ENCODE results near the gene BRD1. TPM values are rescaled to one million over a fixed set of nuclear protein-coding genes. Genes with fewer than 3 reads are reported as not detected.
"Not testable (repeated sequence)": the region's sequence is repeated elsewhere in the genome, so short reads cannot be mapped to it uniquely, and the experiment has no call there.

Gene BRD1
- total RNA-seq, 1 experiment from 2014 or later, result 31.3 TPM

DNA sequence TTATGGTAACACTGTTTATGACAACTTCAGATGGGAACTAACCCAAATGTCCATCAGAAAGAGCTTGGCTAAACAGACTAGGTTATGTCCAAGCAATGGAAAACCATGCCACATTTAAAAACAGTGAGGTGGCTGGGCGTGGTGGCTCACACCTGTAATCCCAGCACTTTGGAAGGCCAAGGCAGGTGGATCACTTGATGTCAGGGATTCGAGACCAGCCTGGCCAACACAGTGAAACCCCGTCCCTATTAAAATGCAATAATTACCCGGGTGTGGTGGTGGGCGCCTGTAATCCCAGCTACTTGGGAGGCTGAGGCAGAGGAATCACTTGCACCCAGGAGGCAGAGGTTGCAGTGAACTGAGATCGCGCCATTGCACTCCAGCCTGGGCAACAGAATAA is 65.1 kb downstream of the BRD1 start:
- H3K27me3 ChIP-seq (ENCODE audit: insufficient read depth, low read length); H3K4me2 ChIP-seq (ENCODE audit: low read length); H4K20me1 ChIP-seq (ENCODE audit: insufficient read depth); CTCF ChIA-PET; H2AFZ ChIP-seq (ENCODE audit: low read depth, low read length, poor library complexity, severe bottlenecking); H3K9me2 ChIP-seq (ENCODE audit: insufficient read depth); H3K36me3 ChIP-seq (ENCODE audit: control insufficient read depth in 1 of 2, insufficient read depth in 2 of 2, low read length in 2 of 2); H3K4me3 ChIP-seq (replicated peaks in 1 of 2; ENCODE audit: low read depth in 1 of 2, low read length in 2 of 2); DNase-seq (ENCODE audit: low read depth, low spot score); H3K4me1 ChIP-seq (ENCODE audit: control insufficient read depth in 1 of 2, insufficient read depth in 2 of 2, low read length in 2 of 2); H3K79me2 ChIP-seq (ENCODE audit: insufficient read depth, low read length); H3K27ac ChIP-seq (ENCODE audit: low read depth, low read length); H3K9ac ChIP-seq (ENCODE audit: low read length); H3K9me3 ChIP-seq (ENCODE audit: control insufficient read depth in 1 of 2, insufficient read depth in 1 of 2, low read depth in 1 of 2, low read length in 2 of 2); POLR2A ChIA-PET; ATAC-seq; BruUV-seq (replicated peaks); intact Hi-C loops (cut with micrococcal nuclease); RAD21 ChIA-PET (ENCODE audit: low non-redundant PET in 1 of 2, low total read pairs in 2 of 2, uncharacterized antibody in 2 of 2, unreplicated experiment in 2 of 2): not testable (repeated sequence)

DNA sequence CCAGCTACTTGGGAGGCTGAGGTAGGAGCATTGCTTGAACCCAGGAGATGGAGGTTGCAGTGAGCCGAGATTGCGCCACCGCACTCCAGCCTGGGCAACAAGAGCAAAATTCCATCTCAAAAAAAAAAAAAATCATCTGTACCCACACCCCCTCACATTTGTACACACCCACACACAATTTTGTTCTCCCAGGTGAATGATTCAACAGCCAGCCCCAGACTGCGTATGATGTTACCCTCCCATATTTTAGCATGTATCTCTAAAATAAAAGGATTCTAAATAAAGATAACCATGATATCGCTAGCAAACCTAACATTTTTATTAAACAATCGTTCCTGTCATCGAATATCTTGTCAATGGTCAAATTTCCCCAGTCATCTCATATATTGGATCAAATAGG is 65.8 kb downstream of the BRD1 start:
- peaks cover 0 to 6% of the 10 kb centered on the region in 2 experiments; a peak in 1 of 4 replicates for H3K4me1 ChIP-seq (ENCODE audit: control insufficient read depth in 1 of 2, insufficient read depth in 2 of 2, low read length in 2 of 2)
- no peaks in the 10 kb centered on the region for H3K27me3 ChIP-seq (ENCODE audit: insufficient read depth, low read length)
- ChIA-PET CTCF (no interaction called here), RAD21 (ENCODE audit: low non-redundant PET in 1 of 2, low total read pairs in 2 of 2, uncharacterized antibody in 2 of 2, unreplicated experiment in 2 of 2) (no interaction called here), POLR2A (interaction anchor here (0.6 kb wide), 1 partner anchor 200 kb away, joined by 3 read pairs; no protein-coding TSS in a partner anchor)
- BruUV-seq (replicated peaks), result no TSS peak
- intact Hi-C loops (cut with micrococcal nuclease), result no loop called here
- no peaks in the 10 kb centered on the region for H3K36me3 ChIP-seq (ENCODE audit: control insufficient read depth in 1 of 2, insufficient read depth in 2 of 2, low read length in 2 of 2)
- H4K20me1 ChIP-seq (ENCODE audit: insufficient read depth), result no peaks in the 10 kb centered on the region
- no peak overlapping the region for H3K4me2 ChIP-seq (ENCODE audit: low read length)
- no peaks in the 10 kb centered on the region for H3K9me2 ChIP-seq (ENCODE audit: insufficient read depth)
- H3K79me2 ChIP-seq (ENCODE audit: insufficient read depth, low read length), result no peaks in the 10 kb centered on the region
- no peak overlapping the region for H3K9ac ChIP-seq (ENCODE audit: low read length)
- ATAC-seq (no peak), DNase-seq (ENCODE audit: low read depth, low spot score) (no peak)
- H3K4me3 ChIP-seq (replicated peaks in 1 of 2; ENCODE audit: low read depth in 1 of 2, low read length in 2 of 2), result no peak overlapping the region
- TF ChIP-seq ZFX (IDR thresholded peaks at IDR 0.05), result no peak
- peaks cover 0 to 7% of the 10 kb centered on the region in 2 experiments; a peak in 1 of 4 replicates for H3K9me3 ChIP-seq (ENCODE audit: control insufficient read depth in 1 of 2, insufficient read depth in 1 of 2, low read depth in 1 of 2, low read length in 2 of 2)
- H3K27ac ChIP-seq (ENCODE audit: low read depth, low read length), result no peak overlapping the region
- H2AFZ ChIP-seq (ENCODE audit: low read depth, low read length, poor library complexity, severe bottlenecking), result no peak overlapping the region
